Measurements from ENCODE around the gene RSRP1. TPM values are rescaled to one million over a fixed set of nuclear protein-coding genes. Genes with fewer than 3 reads are reported as not detected.
"Not testable (repeated sequence)": the region's sequence is repeated elsewhere in the genome, so short reads cannot be mapped to it uniquely, and the experiment has no call there.

Gene RSRP1, protein sequence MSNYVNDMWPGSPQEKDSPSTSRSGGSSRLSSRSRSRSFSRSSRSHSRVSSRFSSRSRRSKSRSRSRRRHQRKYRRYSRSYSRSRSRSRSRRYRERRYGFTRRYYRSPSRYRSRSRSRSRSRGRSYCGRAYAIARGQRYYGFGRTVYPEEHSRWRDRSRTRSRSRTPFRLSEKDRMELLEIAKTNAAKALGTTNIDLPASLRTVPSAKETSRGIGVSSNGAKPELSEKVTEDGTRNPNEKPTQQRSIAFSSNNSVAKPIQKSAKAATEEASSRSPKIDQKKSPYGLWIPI
- 250 TPM for polyA plus RNA-seq (2013)

GRCh38 chr1:25247024-25247828 lies at the start of gene RSRP1:
TSS of gene RSRP1 (minus strand) at chr1:25247454. CDS start at chr1:25246963, 491 bp downstream.
- DNase-seq = peak; percentile 98 to 99 (median 99)
- Histone ChIP-seq H3K9me3 (ENCODE audit: control extremely low read depth in 1 of 5, control insufficient read depth in 4 of 5, insufficient read depth in 2 of 5, low read depth in 1 of 5, low read length in 4 of 5) (no peaks in the 10 kb centered on the region), H3K27me3 (replicated peaks in 2 of 5; ENCODE audit: control insufficient read depth in 4 of 5, insufficient read depth in 5 of 5, low read length in 4 of 5) (no peaks in the 10 kb centered on the region), H3K4me3 (ENCODE audit: control insufficient read depth in 1 of 7, extremely low read depth in 1 of 7, insufficient read depth in 4 of 7, low read depth in 2 of 7, low read length in 6 of 7) (peak within 1 kb of the TSS; percentile 88 to 100 (median 96)), H3K4me1 (ENCODE audit: control extremely low read depth in 1 of 4, control insufficient read depth in 4 of 4, insufficient read depth in 4 of 4, low read length in 3 of 4) (peaks cover 14 to 27% (median 22%) of the 10 kb centered on the region in 4 experiments), H3K27ac (ENCODE audit: insufficient read depth in 1 of 2, low read depth in 1 of 2, low read length in 2 of 2, poor library complexity in 1 of 2, severe bottlenecking in 2 of 2) (peak within 1 kb of the TSS; percentile 95 to 99), H3K36me3 (ENCODE audit: control insufficient read depth in 4 of 4, insufficient read depth in 4 of 4, low read length in 3 of 4) (peaks cover 22 to 41% (median 30%) of the 10 kb centered on the region in 4 experiments)
- ChIA-PET POLR2A (interaction anchor here (0.6 to 2.1 kb wide), 6 partner anchors 8 to 375 kb away, joined by 3 to 24 read pairs (median 4); partner anchors contain the start of gene SYF2), CTCF (interaction anchor here (1.4 to 1.5 kb wide), 3 partner anchors 11 to 17 kb away, joined by 3 to 5 read pairs (median 3); partner anchors contain the start of gene SYF2)
- under 1% methylated on average over 72 of the region's 79 CpGs for WGBS (ENCODE audit: insufficient coverage)

DNA sequence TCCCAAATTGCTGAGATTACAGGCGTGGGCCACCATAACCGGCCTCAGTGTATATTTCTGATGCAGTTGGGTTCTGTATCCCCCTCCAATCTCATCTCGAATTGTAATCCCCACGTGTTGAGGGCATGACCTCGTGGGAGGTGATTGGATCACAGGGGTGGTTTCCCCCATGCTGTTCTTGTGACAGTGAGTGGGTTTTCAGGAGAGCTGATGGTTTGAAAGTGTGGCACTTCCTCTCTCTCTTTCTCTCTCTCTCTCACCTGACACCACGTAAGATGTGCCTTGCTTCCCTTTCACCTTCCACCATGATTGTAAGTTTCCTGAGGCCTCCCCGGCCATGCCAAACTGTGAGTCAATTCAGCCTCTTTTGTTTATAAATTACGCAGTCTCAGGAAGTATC lies 49.2 kb upstream of the RSRP1 start:
- H3K27me3 ChIP-seq (replicated peaks in 2 of 5; ENCODE audit: control insufficient read depth in 4 of 5, insufficient read depth in 5 of 5, low read length in 4 of 5); H3K36me3 ChIP-seq (ENCODE audit: control insufficient read depth in 4 of 4, insufficient read depth in 4 of 4, low read length in 3 of 4); DNase-seq; H3K9me3 ChIP-seq (ENCODE audit: control extremely low read depth in 1 of 5, control insufficient read depth in 4 of 5, insufficient read depth in 2 of 5, low read depth in 1 of 5, low read length in 4 of 5); H3K27ac ChIP-seq (ENCODE audit: insufficient read depth in 1 of 2, low read depth in 1 of 2, low read length in 2 of 2, poor library complexity in 1 of 2, severe bottlenecking in 2 of 2); CTCF ChIA-PET; POLR2A ChIA-PET; H3K4me1 ChIP-seq (ENCODE audit: control extremely low read depth in 1 of 4, control insufficient read depth in 4 of 4, insufficient read depth in 4 of 4, low read length in 3 of 4); H3K4me3 ChIP-seq (ENCODE audit: control insufficient read depth in 1 of 7, extremely low read depth in 1 of 7, insufficient read depth in 4 of 7, low read depth in 2 of 7, low read length in 6 of 7): not testable (repeated sequence)
- WGBS (ENCODE audit: insufficient coverage) = no CpG with 5 or more reads among the region's 8 CpGs

DNA sequence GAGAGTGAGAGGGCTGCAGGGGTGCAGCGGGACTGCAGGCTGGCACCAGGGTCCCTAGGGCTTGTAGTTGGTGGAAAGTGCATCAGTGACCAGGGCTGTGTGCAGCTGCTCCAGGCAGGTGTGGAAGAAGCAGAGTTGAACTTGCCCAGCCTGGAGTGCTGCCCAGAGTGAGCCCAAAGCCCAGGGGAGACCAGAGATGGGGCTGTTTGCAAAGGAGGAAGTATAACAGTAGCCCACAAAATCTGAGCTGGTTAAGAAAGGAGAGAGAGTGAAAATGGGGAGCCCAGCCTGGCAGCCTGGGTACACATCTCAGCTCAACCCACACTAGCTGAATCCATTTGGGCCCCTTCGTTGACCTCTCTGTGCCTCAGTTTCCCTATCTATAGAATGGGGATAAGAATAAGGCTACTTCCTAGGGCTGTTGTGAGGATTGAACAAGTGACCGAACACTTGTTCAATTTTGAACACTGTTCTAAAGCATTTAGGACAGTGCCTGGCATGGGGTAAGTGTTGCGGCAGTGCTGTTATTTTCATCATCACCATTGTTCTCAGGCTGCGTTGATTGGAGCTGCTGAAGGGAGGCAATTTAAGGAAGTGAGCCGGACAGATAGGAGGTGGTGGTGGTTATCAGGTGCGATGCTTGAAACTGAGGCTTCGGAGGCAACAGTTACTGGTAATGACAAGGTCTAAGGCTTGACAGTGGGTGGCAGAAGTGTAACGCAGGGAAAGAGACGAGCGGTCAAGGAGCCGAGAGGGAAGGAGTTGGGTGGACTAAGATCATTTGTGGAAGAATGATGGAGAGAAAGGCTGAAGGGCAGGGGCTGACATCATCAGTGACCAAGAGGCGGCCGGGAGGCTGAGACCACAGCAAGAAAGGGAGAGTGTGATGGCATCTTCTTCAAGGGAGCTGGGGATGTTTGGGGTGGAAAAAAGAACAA lies 47.9 kb upstream of the RSRP1 start:
- H3K27me3 ChIP-seq (replicated peaks in 2 of 5; ENCODE audit: control insufficient read depth in 4 of 5, insufficient read depth in 5 of 5, low read length in 4 of 5); CTCF ChIA-PET; POLR2A ChIA-PET; H3K36me3 ChIP-seq (ENCODE audit: control insufficient read depth in 4 of 4, insufficient read depth in 4 of 4, low read length in 3 of 4); H3K4me3 ChIP-seq (ENCODE audit: control insufficient read depth in 1 of 7, extremely low read depth in 1 of 7, insufficient read depth in 4 of 7, low read depth in 2 of 7, low read length in 6 of 7); H3K4me1 ChIP-seq (ENCODE audit: control extremely low read depth in 1 of 4, control insufficient read depth in 4 of 4, insufficient read depth in 4 of 4, low read length in 3 of 4); H3K9me3 ChIP-seq (ENCODE audit: control extremely low read depth in 1 of 5, control insufficient read depth in 4 of 5, insufficient read depth in 2 of 5, low read depth in 1 of 5, low read length in 4 of 5); DNase-seq; H3K27ac ChIP-seq (ENCODE audit: insufficient read depth in 1 of 2, low read depth in 1 of 2, low read length in 2 of 2, poor library complexity in 1 of 2, severe bottlenecking in 2 of 2): not testable (repeated sequence)
- WGBS (ENCODE audit: insufficient coverage) = no CpG with 5 or more reads among the region's 14 CpGs

DNA sequence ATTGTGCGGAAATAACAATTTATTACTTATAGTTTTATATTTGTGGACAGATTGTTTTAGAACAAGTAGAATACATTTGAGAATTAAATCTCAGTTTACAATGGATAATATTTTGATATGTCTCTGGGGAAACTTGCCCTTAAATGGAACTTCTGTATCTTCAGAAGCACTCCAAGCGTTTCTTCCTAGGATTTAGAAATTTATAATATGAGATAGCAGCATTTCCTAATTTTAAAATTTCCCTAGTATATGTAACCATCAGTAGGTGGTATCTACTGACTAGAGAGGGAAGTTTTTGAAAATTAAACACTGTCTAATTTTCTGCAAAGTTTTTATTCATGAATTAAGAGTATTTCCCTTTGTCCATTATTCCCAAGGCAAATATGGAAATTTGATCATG lies 46.2 kb upstream of the RSRP1 start:
- H3K27ac ChIP-seq (ENCODE audit: insufficient read depth in 1 of 2, low read depth in 1 of 2, low read length in 2 of 2, poor library complexity in 1 of 2, severe bottlenecking in 2 of 2); H3K36me3 ChIP-seq (ENCODE audit: control insufficient read depth in 4 of 4, insufficient read depth in 4 of 4, low read length in 3 of 4); H3K27me3 ChIP-seq (replicated peaks in 2 of 5; ENCODE audit: control insufficient read depth in 4 of 5, insufficient read depth in 5 of 5, low read length in 4 of 5); CTCF ChIA-PET; H3K9me3 ChIP-seq (ENCODE audit: control extremely low read depth in 1 of 5, control insufficient read depth in 4 of 5, insufficient read depth in 2 of 5, low read depth in 1 of 5, low read length in 4 of 5); H3K4me3 ChIP-seq (ENCODE audit: control insufficient read depth in 1 of 7, extremely low read depth in 1 of 7, insufficient read depth in 4 of 7, low read depth in 2 of 7, low read length in 6 of 7); POLR2A ChIA-PET; DNase-seq; H3K4me1 ChIP-seq (ENCODE audit: control extremely low read depth in 1 of 4, control insufficient read depth in 4 of 4, insufficient read depth in 4 of 4, low read length in 3 of 4): not testable (repeated sequence)
- WGBS (ENCODE audit: insufficient coverage) = no CpG with 5 or more reads among the region's 2 CpGs

- CTCF ChIA-PET; H3K27me3 ChIP-seq (replicated peaks in 2 of 5; ENCODE audit: control insufficient read depth in 4 of 5, insufficient read depth in 5 of 5, low read length in 4 of 5); H3K9me3 ChIP-seq (ENCODE audit: control extremely low read depth in 1 of 5, control insufficient read depth in 4 of 5, insufficient read depth in 2 of 5, low read depth in 1 of 5, low read length in 4 of 5); H3K4me1 ChIP-seq (ENCODE audit: control extremely low read depth in 1 of 4, control insufficient read depth in 4 of 4, insufficient read depth in 4 of 4, low read length in 3 of 4); H3K4me3 ChIP-seq (ENCODE audit: control insufficient read depth in 1 of 7, extremely low read depth in 1 of 7, insufficient read depth in 4 of 7, low read depth in 2 of 7, low read length in 6 of 7); H3K27ac ChIP-seq (ENCODE audit: insufficient read depth in 1 of 2, low read depth in 1 of 2, low read length in 2 of 2, poor library complexity in 1 of 2, severe bottlenecking in 2 of 2); DNase-seq; POLR2A ChIA-PET; H3K36me3 ChIP-seq (ENCODE audit: control insufficient read depth in 4 of 4, insufficient read depth in 4 of 4, low read length in 3 of 4): not testable (repeated sequence)
- no CpG with 5 or more reads among the region's 6 CpGs for WGBS (ENCODE audit: insufficient coverage)
These were observed 42.8 kb upstream of the RSRP1 start for GRCh38 chr1:25290043-25290442.

GRCh38 chr1:25288573-25289101 lies 41.4 kb upstream of the RSRP1 start:
- H3K9me3 ChIP-seq (ENCODE audit: control extremely low read depth in 1 of 5, control insufficient read depth in 4 of 5, insufficient read depth in 2 of 5, low read depth in 1 of 5, low read length in 4 of 5); CTCF ChIA-PET; POLR2A ChIA-PET; DNase-seq; H3K27ac ChIP-seq (ENCODE audit: insufficient read depth in 1 of 2, low read depth in 1 of 2, low read length in 2 of 2, poor library complexity in 1 of 2, severe bottlenecking in 2 of 2); H3K4me1 ChIP-seq (ENCODE audit: control extremely low read depth in 1 of 4, control insufficient read depth in 4 of 4, insufficient read depth in 4 of 4, low read length in 3 of 4); H3K4me3 ChIP-seq (ENCODE audit: control insufficient read depth in 1 of 7, extremely low read depth in 1 of 7, insufficient read depth in 4 of 7, low read depth in 2 of 7, low read length in 6 of 7); H3K27me3 ChIP-seq (replicated peaks in 2 of 5; ENCODE audit: control insufficient read depth in 4 of 5, insufficient read depth in 5 of 5, low read length in 4 of 5); H3K36me3 ChIP-seq (ENCODE audit: control insufficient read depth in 4 of 4, insufficient read depth in 4 of 4, low read length in 3 of 4): not testable (repeated sequence)
- no CpG with 5 or more reads among the region's 8 CpGs for WGBS (ENCODE audit: insufficient coverage)
